ENCODE measurements around the gene DHRSX.
A peak's percentile ranks its signal among the peaks of the same experiment; 100 is the strongest.
"Not testable (repeated sequence)": the region's sequence is repeated elsewhere in the genome, so short reads cannot be mapped to it uniquely, and the experiment has no call there.

Gene DHRSX

GRCh38 chrX:2471641-2472040 is 29.1 kb downstream of the DHRSX start:
- H3K4me1 Mint-ChIP-seq (ENCODE audit: low read depth in 2 of 2): peaks cover 26 to 28% of the 10 kb centered on the region in 2 donors
- no peak for ATAC-seq (replicated peaks)
- no peaks in the 10 kb centered on the region for H3K27me3 Mint-ChIP-seq
- no peaks in the 10 kb centered on the region for H3K36me3 Mint-ChIP-seq (ENCODE audit: insufficient read depth)
- DNase-seq: no peak
- H3K9me3 Mint-ChIP-seq: no peaks in the 10 kb centered on the region
- no peak overlapping the region for H3K4me3 Mint-ChIP-seq
- no peak overlapping the region for H3K27ac Mint-ChIP-seq

DNA sequence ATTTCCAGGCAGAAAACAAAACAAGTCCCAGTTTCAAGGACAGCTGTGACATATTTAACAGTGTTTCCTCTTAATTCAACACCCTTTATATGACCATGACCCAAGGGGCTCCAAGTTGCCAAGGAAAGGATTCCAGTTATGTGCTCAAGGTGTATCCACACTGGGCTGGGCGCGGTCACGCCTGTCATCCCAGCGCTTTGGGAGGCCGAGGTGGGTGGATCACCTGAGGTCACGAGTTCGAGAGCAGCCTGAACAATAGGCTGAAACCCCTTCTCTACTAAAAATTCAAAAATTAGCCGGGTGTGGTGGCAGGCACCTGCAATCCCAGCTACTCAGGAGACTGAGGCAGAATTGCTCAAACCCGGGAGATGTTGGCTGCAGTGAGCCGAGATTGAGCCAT is 29.6 kb downstream of the DHRSX start:
- H3K4me3 Mint-ChIP-seq; DNase-seq; H3K27me3 Mint-ChIP-seq; H3K36me3 Mint-ChIP-seq (ENCODE audit: insufficient read depth); H3K9me3 Mint-ChIP-seq; H3K27ac Mint-ChIP-seq; ATAC-seq (replicated peaks): not testable (repeated sequence)
- H3K4me1 Mint-ChIP-seq (ENCODE audit: low read depth in 2 of 2): peaks cover 24 to 28% of the 10 kb centered on the region in 2 donors

- not testable (repeated sequence) for H3K27me3 Mint-ChIP-seq; DNase-seq; H3K9me3 Mint-ChIP-seq; H3K27ac Mint-ChIP-seq; H3K4me3 Mint-ChIP-seq; ATAC-seq (replicated peaks); H3K36me3 Mint-ChIP-seq (ENCODE audit: insufficient read depth)
- H3K4me1 Mint-ChIP-seq (ENCODE audit: low read depth in 2 of 2): peaks cover 18 to 26% of the 10 kb centered on the region in 2 donors
Measured at GRCh38 chrX:2469852-2470251, 30.9 kb downstream of the DHRSX start.

- Mint-ChIP-seq H3K27ac (no peak overlapping the region), H3K4me3 (no peak overlapping the region), H3K27me3 (no peaks in the 10 kb centered on the region), H3K4me1 (ENCODE audit: low read depth in 2 of 2) (peaks cover 18 to 25% of the 10 kb centered on the region in 2 donors), H3K9me3 (no peaks in the 10 kb centered on the region), H3K36me3 (ENCODE audit: insufficient read depth) (no peaks in the 10 kb centered on the region)
- no peak for ATAC-seq (replicated peaks)
- DNase-seq: no peak
Measured at GRCh38 chrX:2469196-2469685, 31.5 kb downstream of the DHRSX start.

- Mint-ChIP-seq H3K4me3 (no peak overlapping the region), H3K9me3 (no peaks in the 10 kb centered on the region), H3K27ac (no peak overlapping the region), H3K27me3 (no peaks in the 10 kb centered on the region), H3K4me1 (ENCODE audit: low read depth in 2 of 2) (peaks cover 22 to 29% of the 10 kb centered on the region in 2 donors), H3K36me3 (ENCODE audit: insufficient read depth) (no peaks in the 10 kb centered on the region)
- no peak for ATAC-seq (replicated peaks)
- DNase-seq: no peak
Measured at GRCh38 chrX:2468261-2469195, 32.2 kb downstream of the DHRSX start.

GRCh38 chrX:2466876-2467656 is 33.7 kb downstream of the DHRSX start:
- DNase-seq: no peak
- Mint-ChIP-seq H3K27ac (no peak overlapping the region), H3K9me3 (no peaks in the 10 kb centered on the region), H3K4me3 (no peak overlapping the region), H3K4me1 (ENCODE audit: low read depth in 2 of 2) (peaks cover 26 to 39% of the 10 kb centered on the region in 2 donors), H3K36me3 (ENCODE audit: insufficient read depth) (no peaks in the 10 kb centered on the region), H3K27me3 (no peaks in the 10 kb centered on the region)
- no peak for ATAC-seq (replicated peaks)

DNA sequence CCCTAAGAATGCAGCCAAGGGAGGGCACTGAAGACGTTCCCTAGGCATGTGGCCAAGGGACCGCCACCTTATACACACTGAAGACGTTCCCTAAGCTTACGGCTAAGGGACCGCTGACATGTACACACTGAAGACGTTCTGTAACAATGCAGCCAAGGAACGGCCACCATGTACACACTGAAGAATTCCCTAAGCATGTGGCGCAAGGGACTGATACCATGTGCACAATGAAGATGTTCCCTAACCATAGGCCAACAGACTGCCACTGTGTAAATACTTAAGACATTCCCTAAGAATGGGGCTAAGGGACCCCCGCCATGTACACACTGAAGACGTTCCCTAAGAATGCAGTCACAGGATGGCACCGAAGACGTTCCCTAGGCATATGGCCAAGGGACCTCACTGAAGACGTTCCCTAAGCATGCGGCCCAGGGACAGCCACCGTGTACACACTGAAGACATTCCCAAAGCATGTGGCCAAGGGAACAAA is 36.1 kb downstream of the DHRSX start:
- Mint-ChIP-seq H3K27me3 (no peaks in the 10 kb centered on the region), H3K9me3 (no peaks in the 10 kb centered on the region), H3K27ac (no peak overlapping the region), H3K36me3 (ENCODE audit: insufficient read depth) (no peaks in the 10 kb centered on the region), H3K4me1 (ENCODE audit: low read depth in 2 of 2) (peaks cover 31 to 46% of the 10 kb centered on the region in 2 donors), H3K4me3 (no peak overlapping the region)
- ATAC-seq (replicated peaks): no peak
- DNase-seq: no peak

GRCh38 chrX:2463973-2464676 is 36.7 kb downstream of the DHRSX start:
- Mint-ChIP-seq H3K27me3 (no peaks in the 10 kb centered on the region), H3K27ac (no peak overlapping the region), H3K36me3 (ENCODE audit: insufficient read depth) (no peaks in the 10 kb centered on the region), H3K4me1 (ENCODE audit: low read depth in 2 of 2) (peaks cover 31 to 49% of the 10 kb centered on the region in 2 donors), H3K9me3 (no peaks in the 10 kb centered on the region), H3K4me3 (no peak overlapping the region)
- DNase-seq (no peak), ATAC-seq (replicated peaks) (no peak)

GRCh38 chrX:2463481-2463880 is 37.3 kb downstream of the DHRSX start:
- H3K4me3 Mint-ChIP-seq; H3K36me3 Mint-ChIP-seq (ENCODE audit: insufficient read depth); DNase-seq; H3K27ac Mint-ChIP-seq; H3K27me3 Mint-ChIP-seq; ATAC-seq (replicated peaks); H3K9me3 Mint-ChIP-seq: not testable (repeated sequence)
- H3K4me1 Mint-ChIP-seq (ENCODE audit: low read depth in 2 of 2): peaks cover 28 to 49% of the 10 kb centered on the region in 2 donors

DNA sequence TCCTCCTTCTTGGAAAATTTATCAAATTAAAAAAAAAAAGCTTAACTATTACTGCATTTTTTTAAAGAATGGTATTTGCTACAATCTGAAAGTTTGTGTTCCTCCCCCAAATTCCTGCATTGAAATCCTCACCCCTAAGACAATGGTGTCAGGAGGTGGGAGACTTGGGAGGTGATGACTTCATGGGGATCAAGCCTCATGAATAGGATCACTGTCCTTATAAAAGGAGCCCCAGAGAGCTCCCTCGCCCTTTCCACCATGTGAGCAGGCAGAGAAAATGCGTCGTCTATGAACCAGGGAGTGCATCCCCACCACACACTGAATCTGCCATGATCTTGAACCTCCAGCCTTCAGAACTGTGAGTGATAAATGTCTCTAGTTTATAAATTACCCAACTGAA is 38.0 kb downstream of the DHRSX start:
- Mint-ChIP-seq H3K4me3 (no peak overlapping the region), H3K9me3 (peaks cover 4 to 7% of the 10 kb centered on the region in 2 donors), H3K27ac (peak overlapping the region in 1 of 2 donors; percentile 38), H3K4me1 (ENCODE audit: low read depth in 2 of 2) (peaks cover 22 to 49% of the 10 kb centered on the region in 2 donors), H3K27me3 (no peaks in the 10 kb centered on the region), H3K36me3 (ENCODE audit: insufficient read depth) (no peaks in the 10 kb centered on the region)
- DNase-seq (no peak), ATAC-seq (replicated peaks) (no peak)

GRCh38 chrX:2462074-2462473 is 38.7 kb downstream of the DHRSX start:
- DNase-seq (no peak), ATAC-seq (replicated peaks) (no peak)
- H3K4me1 Mint-ChIP-seq (ENCODE audit: low read depth in 2 of 2): peaks cover 19 to 44% of the 10 kb centered on the region in 2 donors
- no peaks in the 10 kb centered on the region for H3K36me3 Mint-ChIP-seq (ENCODE audit: insufficient read depth)
- H3K4me3 Mint-ChIP-seq: no peak overlapping the region
- H3K27ac Mint-ChIP-seq: peak overlapping the region; percentile 38 to 60
- peaks cover 4 to 7% of the 10 kb centered on the region in 2 donors for H3K9me3 Mint-ChIP-seq
- no peaks in the 10 kb centered on the region for H3K27me3 Mint-ChIP-seq

DNA sequence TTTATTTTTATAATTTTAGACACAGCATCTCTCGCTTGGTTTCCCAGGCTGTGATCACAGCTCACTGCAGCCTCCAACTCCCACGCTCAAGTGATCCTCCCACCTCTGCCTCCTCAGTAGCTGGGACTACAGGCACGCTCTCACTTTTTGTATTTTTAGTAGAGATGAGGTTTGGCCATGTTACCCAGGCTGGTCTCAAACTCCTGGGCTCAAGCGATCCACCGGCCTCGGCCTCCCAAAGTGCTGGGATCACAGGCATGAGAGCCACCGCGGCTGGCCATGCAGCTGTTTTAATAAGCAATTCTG is 39.1 kb downstream of the DHRSX start:
- H3K27me3 Mint-ChIP-seq: no peaks in the 10 kb centered on the region

More for the DNA sequence above, 39.1 kb downstream of the DHRSX start:
- Mint-ChIP-seq H3K4me1 (ENCODE audit: low read depth in 2 of 2) (peaks cover 23 to 46% of the 10 kb centered on the region in 2 donors), H3K27ac (peak overlapping the region; percentile 38 to 60), H3K9me3 (peaks cover 4 to 7% of the 10 kb centered on the region in 2 donors), H3K4me3 (no peak overlapping the region), H3K36me3 (ENCODE audit: insufficient read depth) (no peaks in the 10 kb centered on the region)
- no peak for DNase-seq
- no peak for ATAC-seq (replicated peaks)

Data from effector memory CD8-positive, alpha-beta T cell (primary cell).